ENCODE results near the gene SLC44A2.

GRCh38 chr19:10660346-10660745 lies 35.0 kb downstream of the SLC44A2 start:
- TF ChIP-seq CTCF (IDR thresholded peaks at IDR 0.05) (no peak), POLR2A (IDR thresholded peaks at IDR 0.05) (no peak)
